Neural cell (in vitro differentiated cells): ENCODE data around the gene BABAM1.

Experiments
- CTCF ChIP-seq: fragments of 450-650 bp; IDR thresholded peaks from 2 replicates; pipeline ENCODE4 v1.5.1; 2014; ENCODE audit warnings: antibody characterized with exemption, mild to moderate bottlenecking, moderate library complexity; ENCODE audit not compliant: poor library complexity, severe bottlenecking
- POLR2AphosphoS5 ChIP-seq: IDR thresholded peaks from 2 replicates; pipeline ENCODE4 v1.6.1; 2012
- RAD21 ChIP-seq: fragments of 450-650 bp; conservative IDR thresholded peaks from 2 replicates; pipeline ENCODE4 v1.6.1; 2014; ENCODE audit warnings: antibody characterized with exemption, mild to moderate bottlenecking, moderate library complexity
- REST ChIP-seq: IDR thresholded peaks from 2 replicates; pipeline ENCODE4 v1.6.1; 2012; ENCODE audit warnings: borderline replicate concordance
- SMC3 ChIP-seq: fragments of 450-650 bp; conservative IDR thresholded peaks from 2 replicates; pipeline ENCODE4 v1.6.1; 2014; ENCODE audit warnings: antibody characterized with exemption, mild to moderate bottlenecking, moderate library complexity; ENCODE audit not compliant: poor library complexity

GRCh38 chr19:17289489-17289888 lies 22.2 kb downstream of the BABAM1 start:
- TF ChIP-seq CTCF: no peak
- TF ChIP-seq REST: no peak
- no peak for TF ChIP-seq RAD21
- no peak for TF ChIP-seq POLR2AphosphoS5
- TF ChIP-seq SMC3: no peak
